ENCODE results near the gene ARFRP1.

DNA sequence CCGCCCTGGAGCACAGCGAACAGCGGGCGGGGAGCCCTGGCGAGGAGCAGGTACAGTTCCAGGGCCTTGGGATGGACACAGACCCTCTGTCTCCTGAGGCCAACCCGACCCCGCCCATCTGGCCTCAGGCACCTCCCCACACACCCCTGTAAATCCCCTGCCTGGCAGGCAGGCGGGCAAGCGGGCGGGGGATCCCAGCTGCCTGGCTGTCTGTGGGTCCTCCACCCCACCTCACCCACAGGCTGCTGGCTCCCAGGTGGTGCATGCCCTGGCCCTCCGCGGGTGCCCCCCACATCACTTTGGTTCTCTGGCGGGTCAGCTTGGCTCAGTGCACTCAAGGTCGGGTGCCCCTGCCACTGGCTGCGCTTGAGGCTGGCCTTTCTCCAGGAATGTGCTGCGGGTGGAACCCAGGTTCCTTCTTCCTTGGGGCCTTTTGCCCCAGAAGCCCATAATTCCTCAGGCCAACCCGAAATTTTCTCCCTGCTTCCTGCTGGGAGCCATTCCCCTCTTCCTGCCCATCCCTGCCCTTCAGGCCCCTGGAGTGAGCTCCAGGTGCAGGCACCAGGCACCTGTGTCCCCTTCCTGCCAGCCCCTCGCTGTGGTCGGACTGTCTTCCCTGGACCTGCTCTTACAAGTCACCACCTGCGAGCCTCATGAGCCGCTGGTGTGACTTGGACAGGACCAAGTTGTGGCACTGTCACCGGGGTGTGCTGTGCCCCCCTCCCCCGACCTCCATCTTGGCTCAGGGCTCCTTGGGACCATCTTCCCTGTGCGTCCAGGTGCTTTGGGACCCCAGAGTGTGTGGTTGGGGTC, 16.7 kb downstream of the ARFRP1 start:
- TF ChIP-seq, protein P1, sequence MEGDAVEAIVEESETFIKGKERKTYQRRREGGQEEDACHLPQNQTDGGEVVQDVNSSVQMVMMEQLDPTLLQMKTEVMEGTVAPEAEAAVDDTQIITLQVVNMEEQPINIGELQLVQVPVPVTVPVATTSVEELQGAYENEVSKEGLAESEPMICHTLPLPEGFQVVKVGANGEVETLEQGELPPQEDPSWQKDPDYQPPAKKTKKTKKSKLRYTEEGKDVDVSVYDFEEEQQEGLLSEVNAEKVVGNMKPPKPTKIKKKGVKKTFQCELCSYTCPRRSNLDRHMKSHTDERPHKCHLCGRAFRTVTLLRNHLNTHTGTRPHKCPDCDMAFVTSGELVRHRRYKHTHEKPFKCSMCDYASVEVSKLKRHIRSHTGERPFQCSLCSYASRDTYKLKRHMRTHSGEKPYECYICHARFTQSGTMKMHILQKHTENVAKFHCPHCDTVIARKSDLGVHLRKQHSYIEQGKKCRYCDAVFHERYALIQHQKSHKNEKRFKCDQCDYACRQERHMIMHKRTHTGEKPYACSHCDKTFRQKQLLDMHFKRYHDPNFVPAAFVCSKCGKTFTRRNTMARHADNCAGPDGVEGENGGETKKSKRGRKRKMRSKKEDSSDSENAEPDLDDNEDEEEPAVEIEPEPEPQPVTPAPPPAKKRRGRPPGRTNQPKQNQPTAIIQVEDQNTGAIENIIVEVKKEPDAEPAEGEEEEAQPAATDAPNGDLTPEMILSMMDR (IDR thresholded peaks at IDR 0.05), result no peak
- TF ChIP-seq POLR2AphosphoS5 (IDR thresholded peaks at IDR 0.05) (peak in 1 of 3 donors; percentile 15), POLR2A (IDR thresholded peaks at IDR 0.05) (peak; percentile 26), EP300 (IDR thresholded peaks at IDR 0.05; ENCODE audit: low read depth) (no peak)

Measured in transverse colon (tissue), 4 donors.